HG03175 (cell line): Measurements from ENCODE around the gene ZNF579.
A peak's percentile ranks its signal among the peaks of the same experiment; 100 is the strongest.

ENCODE experiments used
- ATAC-seq: cut with Tn5 transposase; IDR thresholded peaks from one replicate; pipeline ENCODE4 v1.9.1; 2021; ENCODE audit warnings: mild to moderate bottlenecking, moderate library complexity; ENCODE audit not compliant: unreplicated experiment

The ZNF579 gene

DNA sequence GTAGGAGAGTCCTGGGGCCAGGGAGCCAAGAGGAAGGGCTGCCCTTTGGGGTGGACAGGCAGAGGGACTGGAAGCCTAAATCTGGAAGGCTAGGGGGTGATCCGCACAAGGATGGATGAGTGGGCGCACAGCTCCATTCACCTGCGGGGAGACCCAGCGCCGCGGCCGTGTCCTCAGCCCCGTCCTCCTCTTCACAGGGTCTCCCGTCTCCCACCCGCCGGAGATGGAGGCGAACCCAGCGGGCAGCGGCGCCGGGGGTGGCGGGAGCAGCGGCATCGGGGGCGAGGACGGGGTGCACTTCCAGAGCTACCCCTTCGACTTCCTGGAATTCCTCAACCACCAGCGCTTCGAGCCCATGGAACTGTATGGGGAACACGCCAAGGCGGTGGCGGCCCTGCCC lies 32.7 kb upstream of the ZNF579 start:
- ATAC-seq, result no peak

DNA sequence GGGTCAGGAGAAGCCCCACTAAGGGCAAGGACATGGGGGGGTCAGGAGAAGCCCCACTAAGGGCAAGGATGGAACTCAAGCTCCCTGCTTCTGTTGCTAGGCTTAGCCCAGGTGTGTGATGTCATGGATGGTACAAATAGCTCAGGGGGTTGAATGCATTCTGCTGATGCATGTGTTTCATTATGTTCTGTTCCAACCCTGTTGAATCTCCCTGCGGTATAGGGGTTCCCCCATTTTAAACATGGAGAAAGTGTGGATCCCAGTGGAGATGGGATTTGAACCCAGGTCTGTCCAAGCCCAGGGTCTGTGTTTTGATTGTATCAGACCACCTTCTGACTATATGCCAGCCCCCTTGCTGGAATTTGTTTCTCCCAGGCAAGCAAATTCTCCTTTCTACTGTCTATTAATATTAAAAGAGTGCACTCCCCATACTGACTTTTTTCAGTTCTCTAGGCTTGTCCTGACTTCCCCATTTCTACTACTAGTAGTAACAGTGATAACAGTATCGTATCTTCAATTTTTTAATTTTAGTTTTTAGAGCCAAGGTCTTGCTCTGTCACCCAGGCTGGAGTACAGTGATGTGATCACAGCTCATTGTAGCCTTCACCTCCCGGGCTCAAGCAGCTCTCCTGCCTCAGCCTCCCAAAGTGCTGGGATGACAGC lies 31.5 kb upstream of the ZNF579 start:
- no peak for ATAC-seq

DNA sequence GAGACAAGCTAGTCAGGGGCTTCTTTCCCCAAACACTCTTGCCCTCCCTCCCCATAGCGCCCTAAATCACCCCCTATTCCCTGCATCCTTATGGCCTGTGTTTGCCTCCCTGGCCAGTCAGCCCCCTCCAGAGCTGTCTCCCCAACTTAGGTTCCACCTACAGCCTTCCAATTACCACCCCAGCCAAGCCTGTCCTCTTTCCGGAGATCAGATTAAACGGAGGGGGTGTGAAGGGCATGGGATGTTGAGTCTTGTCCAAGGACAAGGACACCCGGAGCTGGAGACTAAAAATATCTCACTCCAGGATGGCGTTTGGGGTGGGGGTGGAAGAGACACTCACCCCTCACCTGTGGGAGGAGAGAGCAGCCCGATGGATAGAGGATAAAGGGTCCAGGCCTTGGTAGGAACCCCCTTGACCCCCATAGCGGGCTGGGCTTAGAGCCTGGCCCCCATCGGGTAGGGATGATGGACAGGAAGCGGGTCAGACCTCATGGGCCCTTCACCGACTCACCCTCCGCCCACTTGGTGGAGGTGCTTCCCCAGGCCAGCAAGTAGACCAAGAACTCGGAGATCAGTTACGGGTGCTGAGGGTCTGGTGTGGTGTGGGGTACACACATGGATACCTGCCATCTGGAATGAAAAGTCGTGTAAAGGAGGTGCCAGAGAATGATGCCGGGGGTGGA lies 30.8 kb upstream of the ZNF579 start:
- ATAC-seq, result no peak

DNA sequence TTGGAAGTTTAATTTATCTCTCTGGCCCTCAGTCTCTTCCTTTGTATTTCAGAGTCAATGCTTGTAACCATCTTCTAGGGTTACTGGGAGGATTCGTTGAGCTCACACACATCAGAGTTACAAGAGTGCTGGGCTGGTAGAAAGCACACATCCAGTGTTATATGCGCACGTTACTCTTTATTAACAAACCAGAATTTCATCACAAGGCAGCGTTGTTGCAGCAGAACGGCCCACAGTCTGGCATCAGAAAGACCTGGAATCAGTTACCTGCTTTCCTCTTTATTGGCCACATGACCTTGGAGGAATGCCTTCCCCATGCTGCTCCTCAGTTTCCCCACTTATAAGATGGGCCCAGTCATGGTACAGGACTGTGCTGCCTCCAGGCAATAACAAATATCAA lies 28.7 kb upstream of the ZNF579 start:
- no peak for ATAC-seq

DNA sequence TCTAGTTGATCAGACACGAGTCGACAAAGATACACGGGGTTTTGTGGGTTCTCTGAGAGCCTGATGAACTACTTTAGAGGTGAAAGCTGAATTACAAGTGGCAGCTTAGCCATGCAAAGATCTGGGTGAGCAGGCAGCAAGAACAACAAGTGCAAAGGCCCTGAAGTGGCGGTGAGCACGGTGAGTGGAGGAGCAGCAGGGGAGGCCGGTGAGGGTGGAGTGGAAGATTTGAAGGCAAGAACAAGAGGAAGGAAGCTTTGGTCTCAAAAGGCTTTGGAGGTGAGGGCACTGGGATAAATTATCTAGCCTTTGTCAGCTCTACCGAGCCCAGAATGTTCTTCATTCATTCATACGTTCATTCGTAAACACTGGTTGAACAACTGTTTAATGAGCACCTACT lies 26.2 kb upstream of the ZNF579 start:
- no peak for ATAC-seq

DNA sequence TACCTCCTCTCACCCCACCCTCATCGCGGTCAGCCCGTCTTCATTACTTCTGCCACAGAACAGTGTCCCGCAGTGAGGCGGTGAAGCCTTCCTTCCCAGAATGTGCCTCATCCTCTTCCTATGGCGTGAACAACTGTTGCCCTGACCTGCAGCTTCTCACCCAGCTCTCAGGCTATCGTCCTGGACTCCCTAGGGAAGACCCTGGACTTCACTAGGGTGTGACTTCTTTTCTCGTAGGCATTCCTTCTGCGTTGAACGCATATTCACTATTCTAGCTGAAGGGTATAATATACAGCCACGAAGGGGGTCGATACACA lies 25.8 kb upstream of the ZNF579 start:
- no peak for ATAC-seq

DNA sequence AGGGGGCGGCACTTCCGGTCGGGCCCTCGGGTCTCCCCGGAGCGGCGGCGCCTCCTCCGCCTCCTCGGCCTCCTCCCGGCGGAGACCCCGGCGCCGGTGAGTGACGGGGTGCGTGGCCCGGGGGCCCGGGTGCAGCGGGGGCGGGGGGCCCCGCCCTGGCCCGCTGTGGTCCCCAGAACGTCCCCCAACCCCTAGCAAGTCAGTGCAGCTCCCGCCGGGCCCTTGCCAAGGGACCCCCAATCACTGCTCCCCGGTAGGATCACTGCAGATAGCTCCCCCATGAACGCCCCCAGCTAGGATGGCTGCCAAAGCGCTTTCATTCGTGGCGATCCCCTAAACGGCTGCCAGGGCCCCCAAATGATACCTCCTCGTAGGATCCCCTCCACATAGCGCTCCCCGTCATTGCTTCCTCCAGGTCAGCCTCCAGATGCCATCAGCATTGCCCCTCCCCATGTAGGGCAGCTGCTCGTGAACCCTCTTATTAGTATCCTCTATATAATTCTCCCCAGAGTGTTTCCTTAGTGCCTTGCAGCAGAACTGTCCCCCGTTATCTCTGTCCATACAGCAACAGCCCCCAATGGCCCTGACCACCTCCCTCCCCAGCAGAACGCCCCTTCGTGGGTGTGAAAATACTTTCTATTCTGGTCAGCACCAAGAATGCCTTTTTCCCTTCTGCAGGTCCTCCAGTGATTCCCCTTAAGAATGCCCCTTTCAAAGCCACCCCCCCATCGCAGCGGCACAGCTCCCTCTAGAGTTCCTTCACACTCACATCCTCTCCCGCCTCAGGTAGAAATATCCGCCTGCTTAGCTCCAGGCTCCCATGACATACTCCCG lies 25.2 kb upstream of the ZNF579 start, which contains the start of gene ZNF865:
TSS of gene ZNF865 (plus strand) at position 11 of the 834 bp plus-strand sequence. CDS start 7,972 bp downstream, outside the sequence.
- ATAC-seq, result peak; percentile 37

DNA sequence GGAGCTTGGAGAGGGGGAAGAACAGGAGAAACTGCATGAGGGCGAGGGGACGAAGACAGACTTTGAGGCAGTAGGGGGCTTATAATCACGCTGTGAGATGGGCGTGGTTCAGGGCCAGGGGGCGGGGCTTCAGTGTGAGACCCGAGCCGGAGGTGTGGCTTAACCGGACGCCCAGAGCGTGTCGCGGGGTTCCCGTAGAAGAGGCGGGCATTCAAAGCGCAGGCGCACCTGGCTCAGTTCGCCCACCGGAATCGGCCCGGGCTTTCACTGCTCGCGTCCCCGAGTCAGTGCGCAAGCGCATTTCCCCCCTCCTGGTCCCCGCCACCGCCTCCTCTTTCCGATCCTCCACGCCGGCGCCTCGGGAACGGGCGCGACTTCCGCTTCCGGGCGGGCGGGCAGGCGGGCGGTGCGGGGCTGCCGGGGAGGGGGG lies 24.6 kb upstream of the ZNF579 start:
- ATAC-seq, result peak; percentile 76

DNA sequence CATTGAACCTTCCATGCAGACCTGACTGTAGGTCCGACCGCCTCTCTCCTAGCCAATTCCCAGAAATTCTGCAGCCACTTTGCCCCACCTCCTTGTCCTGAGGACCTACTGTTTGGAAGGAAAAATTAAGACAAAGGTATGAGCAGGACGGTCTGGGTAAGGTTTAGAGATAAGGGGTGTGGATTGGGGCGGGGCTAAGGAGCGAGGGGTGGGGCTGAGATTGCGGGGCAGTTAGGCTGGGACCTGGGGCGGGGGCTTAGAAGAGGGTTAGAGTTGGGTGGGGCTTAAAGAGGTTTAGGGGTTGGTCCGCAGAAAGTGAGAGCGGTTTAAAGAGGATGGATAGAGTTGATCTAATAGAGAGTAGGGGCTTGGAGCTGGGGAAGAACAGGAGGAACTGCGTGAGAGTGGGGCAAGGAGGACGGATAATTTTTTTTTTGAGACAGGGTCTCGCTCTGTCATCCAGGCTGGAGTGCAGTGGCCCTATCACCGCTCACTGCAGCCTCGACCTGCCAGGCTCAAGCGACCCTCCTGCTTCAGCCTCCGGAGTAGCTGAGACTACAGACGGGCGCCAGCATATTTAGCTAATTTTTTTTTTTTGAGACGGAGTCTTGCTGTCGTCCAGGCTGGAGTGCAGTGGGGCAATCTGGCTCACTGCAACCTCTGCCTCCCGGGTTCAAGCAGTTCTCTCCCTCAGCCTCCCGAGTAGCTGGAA lies 23.1 kb upstream of the ZNF579 start:
- no peak for ATAC-seq

DNA sequence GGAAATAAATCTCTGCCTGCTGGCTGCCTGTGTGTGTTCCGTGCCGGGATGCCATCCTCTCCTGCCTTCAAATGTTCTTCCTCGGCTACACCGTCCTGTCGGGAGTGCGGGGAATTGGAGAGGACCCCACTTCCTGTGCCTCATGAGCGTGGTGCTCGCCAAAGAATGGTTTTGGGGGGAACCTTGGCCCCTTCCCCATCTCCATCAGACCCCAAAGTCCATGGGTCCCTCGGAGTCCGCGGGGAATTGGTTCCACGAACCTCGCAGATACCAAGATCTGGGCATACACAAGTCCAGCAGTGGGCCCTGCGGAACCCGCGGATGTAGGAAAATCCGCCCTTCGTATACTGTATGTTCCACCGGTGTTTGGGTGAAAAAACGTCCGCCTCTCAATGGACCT lies 22.5 kb upstream of the ZNF579 start:
- no peak for ATAC-seq

DNA sequence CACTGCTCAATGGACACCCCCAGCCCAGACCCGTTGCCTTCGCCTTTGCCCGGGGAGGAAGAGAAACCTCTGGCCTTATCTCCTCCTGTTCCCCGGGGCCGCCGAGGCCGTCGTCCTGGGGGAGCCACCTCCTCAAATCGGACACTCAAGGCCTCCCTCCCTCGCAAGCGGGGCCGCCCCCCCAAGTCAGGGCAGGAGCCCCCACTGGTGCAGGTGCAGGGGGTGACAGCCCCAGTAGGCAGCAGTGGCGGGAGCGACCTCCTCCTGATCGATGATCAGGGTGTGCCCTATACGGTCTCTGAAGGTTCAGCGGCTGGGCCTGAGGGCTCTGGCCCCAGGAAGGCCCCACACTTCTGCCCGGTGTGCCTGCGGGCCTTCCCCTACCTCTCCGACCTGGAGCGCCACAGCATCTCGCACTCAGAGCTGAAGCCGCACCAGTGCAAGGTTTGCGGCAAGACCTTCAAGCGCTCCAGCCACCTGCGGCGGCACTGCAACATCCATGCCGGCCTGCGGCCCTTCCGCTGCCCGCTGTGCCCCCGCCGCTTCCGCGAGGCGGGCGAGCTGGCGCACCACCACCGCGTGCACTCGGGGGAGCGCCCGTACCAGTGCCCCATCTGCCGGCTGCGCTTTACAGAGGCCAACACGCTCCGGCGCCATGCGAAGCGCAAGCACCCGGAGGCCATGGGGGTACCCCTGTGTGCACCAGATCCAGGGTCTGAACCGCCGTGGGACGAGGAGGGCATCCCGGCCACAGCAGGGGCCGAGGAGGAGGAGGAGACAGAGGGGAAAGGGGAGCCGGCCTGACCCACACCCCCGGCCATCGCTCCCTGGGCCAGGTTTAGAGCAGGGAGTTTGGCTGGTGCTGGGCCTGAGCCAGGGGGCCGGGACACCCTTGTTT lies 21.7 kb upstream of the ZNF579 start:
- ATAC-seq, result no peak

DNA sequence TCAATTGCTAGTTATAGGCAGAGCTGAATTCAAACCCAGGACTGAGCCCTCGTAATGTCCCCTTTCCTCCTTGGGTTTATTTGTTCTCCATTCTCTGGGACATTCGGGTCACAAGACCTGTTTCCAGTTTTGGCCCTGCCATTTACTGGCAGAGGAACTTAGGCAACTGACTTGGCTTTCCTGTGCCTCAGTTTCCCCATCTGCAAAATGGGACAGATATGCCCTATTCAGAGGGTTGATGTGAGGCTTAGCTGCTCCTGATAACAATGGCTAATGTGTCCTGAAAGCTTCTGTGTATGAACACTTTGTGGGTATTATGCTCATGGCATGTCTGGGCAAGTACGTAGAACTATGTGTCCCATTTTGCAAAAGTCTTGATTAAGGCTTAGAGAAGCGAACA lies 20.4 kb upstream of the ZNF579 start:
- no peak for ATAC-seq

DNA sequence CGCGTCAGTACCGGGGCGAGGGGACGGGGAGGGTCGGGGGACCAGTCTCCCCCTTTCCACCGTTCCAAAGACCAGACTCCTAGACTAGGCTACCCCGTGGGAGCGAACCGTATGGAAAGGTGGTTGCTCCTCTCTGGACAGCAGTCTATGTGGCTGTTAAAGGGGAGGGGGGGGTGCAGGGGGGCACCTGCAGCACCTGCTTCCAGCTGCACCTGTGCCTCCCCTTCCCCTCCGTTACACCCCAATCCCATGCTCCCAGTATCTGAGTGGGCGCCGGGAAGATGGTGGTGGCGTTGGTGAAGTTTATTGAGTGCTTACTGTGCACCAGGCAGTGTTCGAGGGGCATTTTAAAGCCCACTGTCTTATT lies 20.0 kb upstream of the ZNF579 start:
- no peak for ATAC-seq

DNA sequence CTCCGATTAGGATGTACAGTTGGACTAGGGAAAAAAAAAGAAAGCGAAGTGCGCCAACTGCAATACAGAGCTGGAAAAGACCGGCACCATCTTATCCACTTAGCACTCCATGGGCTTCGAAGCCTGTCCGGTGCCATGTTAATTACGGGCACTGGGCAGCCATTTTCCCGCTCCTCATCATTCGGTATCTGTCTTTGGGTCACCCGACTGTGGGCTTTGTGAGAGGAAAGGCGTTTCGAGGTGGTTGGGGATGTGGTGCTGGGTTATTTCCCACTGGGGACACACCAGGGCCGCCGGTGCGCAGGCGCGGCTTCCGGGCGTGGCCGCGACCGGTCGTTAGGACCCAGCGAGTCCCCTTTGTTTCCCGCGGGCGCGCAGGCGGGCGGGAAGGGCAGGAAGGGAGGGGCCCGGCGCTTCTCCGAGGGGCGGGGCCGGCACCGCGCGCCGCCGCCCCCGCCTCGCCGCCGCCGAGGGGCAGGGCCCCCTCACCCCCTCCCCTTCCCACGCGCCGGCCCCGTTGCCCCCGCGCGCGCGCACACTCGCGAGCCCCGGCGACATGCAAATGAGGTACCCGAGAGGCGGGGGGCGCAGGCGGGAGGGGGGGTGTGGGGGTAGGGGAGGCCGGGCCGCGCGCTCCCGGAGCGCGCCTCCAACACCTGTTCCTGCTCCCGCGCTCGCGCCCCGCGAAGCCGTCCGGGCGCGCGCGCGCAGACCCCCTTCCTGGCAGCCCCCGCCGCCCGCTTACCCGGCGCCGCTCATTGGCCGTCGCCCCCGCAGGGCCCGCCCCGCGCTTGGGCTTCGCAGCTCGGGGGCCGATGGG lies 19.4 kb upstream of the ZNF579 start, which contains the start of gene ZNF524:
TSS of gene ZNF524 (plus strand) at position 447 of the 820 bp plus-strand sequence. CDS start 1,825 bp downstream, outside the sequence.
- peak; percentile 37 for ATAC-seq

DNA sequence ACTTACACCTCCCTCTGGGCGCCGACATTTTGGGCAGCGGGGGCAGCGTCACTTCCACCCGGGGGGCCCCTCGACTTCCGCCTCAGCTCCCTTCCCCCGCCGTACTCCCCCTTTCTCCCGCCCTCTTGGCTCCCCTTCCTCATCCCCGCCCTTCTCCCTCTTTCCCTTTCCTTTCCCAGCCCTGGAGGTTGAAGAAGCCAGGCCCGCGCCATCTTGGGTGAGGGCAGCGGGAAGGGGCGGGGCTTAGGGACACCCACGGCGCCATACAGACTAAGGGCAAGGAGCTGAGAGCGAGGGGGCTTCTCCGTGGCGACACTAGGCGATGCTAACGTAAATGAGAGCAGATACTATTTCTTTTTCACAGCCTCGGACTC lies 18.8 kb upstream of the ZNF579 start, which contains the start of gene FIZ1:
TSS of gene FIZ1 (minus strand) at position 50 of the 374 bp plus-strand sequence. CDS start 1,652 bp downstream, outside the sequence.
- ATAC-seq, result peak; percentile 60

DNA sequence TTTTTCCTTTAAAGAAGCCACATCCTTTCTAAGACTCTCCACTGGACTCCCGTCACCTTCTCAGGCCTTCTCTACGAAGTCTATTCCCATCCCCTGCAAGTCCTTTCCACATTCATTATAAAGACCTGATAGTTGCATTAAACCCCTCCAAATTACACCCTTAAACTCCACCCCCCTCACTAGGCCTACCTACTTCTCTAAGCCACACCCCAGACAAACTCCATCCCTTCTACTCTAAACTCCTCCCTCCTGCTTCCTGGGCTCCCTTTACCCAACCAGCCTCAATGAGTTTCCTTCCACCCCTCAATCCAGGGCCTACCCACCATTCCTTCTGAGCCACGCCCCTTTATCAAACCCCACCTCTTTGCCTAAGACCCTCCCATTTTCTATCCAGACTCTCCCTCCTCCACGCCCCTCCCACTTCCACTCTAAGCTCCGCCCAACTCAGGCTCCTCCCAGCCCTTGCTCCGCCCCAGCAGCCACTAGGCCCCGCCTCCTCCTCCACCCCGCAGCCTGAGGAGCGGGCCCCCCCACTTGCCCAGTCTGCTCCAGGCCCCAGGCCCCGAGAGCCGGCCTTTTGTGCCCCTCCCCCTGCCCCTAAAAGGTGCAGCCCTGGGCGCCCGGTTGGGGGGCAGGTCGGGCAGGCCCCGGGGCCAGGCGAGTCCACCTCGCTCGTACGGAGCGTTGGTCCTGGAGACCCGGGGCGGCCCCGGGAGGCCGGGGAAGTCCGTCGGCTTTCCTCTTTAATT lies 18.2 kb upstream of the ZNF579 start:
- peak; percentile 64 for ATAC-seq

DNA sequence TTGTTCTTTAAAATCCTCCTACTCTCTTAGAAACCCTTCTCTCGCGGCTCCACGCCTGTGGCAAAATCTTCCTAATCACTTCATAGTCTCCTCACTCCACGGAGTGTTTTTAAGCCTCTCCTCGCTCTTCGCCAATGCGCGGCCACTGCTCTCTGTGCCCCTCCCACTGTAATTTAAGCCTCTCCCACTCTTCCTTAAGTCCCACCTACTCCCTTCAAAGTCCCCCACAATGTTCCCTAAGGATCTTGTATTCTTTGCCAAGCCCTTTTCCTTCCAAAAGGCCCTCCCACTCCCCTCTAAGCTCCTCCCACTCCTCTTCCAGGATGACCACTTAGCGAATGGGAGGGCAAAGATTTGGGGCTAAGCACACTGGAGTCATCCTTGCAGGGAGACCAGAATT lies 17.4 kb upstream of the ZNF579 start:
- no peak for ATAC-seq

DNA sequence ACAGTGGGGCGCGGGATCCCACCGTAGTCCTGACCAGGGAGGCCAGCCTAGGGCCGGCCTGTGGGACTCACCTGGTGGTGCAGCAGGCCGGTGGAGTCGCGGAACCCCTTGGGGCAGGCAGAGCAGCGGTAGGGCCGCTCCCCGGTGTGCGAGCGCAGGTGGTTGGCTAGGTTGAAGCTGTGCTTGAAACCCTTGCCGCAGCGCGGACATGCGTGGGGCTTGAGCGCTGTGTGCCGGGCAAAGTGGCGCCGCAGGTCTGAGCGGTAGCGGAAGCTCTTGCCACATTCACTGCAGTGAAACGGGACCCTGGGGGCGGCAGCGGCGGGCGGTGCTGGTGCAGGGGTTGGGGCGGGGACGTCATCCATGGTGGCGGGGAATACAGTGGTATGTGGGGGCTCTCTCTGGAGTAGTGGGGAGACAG lies 16.9 kb upstream of the ZNF579 start:
- ATAC-seq, result no peak
